Lung (tissue), 12 donors: ENCODE results near the gene CABLES2. TPM values are rescaled to one million over a fixed set of nuclear protein-coding genes. Genes with fewer than 3 reads are reported as not detected.

Source experiments
- ATAC-seq: fragments of 200-7000 bp; cut with Tn5 transposase; one replicate; pipeline ENCODE4 v1.9.1; 2020; ENCODE audit warnings: moderate number of reproducible peaks; ENCODE audit not compliant: insufficient read depth, low FRiP score
- DNase-seq, 3 donors: peaks; one replicate each; pipeline ENCODE4 v3.0.0-alpha.2; 2013 to 2017
- H3K27ac ChIP-seq, 2 donors: one replicate each; pipeline ENCODE4 v1.5.1; 2013; ENCODE audit warnings: mild to moderate bottlenecking in 2 of 2, moderate library complexity in 2 of 2, control low read depth in 1 of 2, inconsistent platforms in 1 of 2, low read depth in 1 of 2, low read length in 1 of 2
- H3K27me3 ChIP-seq, 3 donors: one replicate each; pipeline ENCODE4 v1.5.1; 2013; ENCODE audit warnings: low read length in 2 of 3; ENCODE audit not compliant: control insufficient read depth in 3 of 3, insufficient read depth in 3 of 3
- H3K36me3 ChIP-seq, 4 donors: one replicate each; pipeline ENCODE4 v1.5.1; 2013; ENCODE audit warnings: low read length in 4 of 4, mild to moderate bottlenecking in 1 of 4, moderate library complexity in 1 of 4; ENCODE audit not compliant: control insufficient read depth in 4 of 4, insufficient read depth in 4 of 4
- H3K4me1 ChIP-seq, 5 donors: one replicate each; pipeline ENCODE4 v1.5.1; 2013; ENCODE audit warnings: low read length in 5 of 5, mild to moderate bottlenecking in 2 of 5, moderate library complexity in 1 of 5; ENCODE audit not compliant: control insufficient read depth in 5 of 5, insufficient read depth in 5 of 5
- H3K4me3 ChIP-seq: one replicate; pipeline ENCODE4 v1.5.1; 2013; ENCODE audit warnings: mild to moderate bottlenecking, control low read depth, moderate library complexity
- H3K9ac ChIP-seq, 2 donors: one replicate each; pipeline ENCODE4 v1.5.1; 2013; ENCODE audit warnings: low read length in 2 of 2, control low read depth in 1 of 2; ENCODE audit not compliant: insufficient read depth in 1 of 2
- H3K9me3 ChIP-seq, 4 donors: one replicate each; pipeline ENCODE4 v1.5.1; 2013; ENCODE audit warnings: low read length in 3 of 4, mild to moderate bottlenecking in 1 of 4, moderate library complexity in 1 of 4; ENCODE audit not compliant: control insufficient read depth in 4 of 4, insufficient read depth in 3 of 4
- WGBS, 2 donors: extraction: QIAGEN DNeasy Blood & Tissue Kit; methylation state at CpG; one replicate each; pipeline ENCODE4 v1.1.7; 2013; 5-methylcytosine and 5-hydroxymethylcytosine counted together
- polyA plus RNA-seq, 2 donors: library from polyadenylated mRNA; stranded (reverse); fragments of 200-250 nt; gene quantifications; one replicate each; pipeline ENCODE4 v1.2.1, GENCODE V29; 2013
- total RNA-seq, 2 donors: library from RNA; depleted of rRNA in 1 of 2; stranded (reverse); fragments of >200 nt in 1 of 2; gene quantifications; one replicate each; pipeline ENCODE4 v1.2.1, GENCODE V29; 2014 to 2021
- TF ChIP-seq, protein P1 (sequence below): IDR thresholded peaks from 2 replicates; pipeline ENCODE4 v1.5.1; 2012; ENCODE audit warnings: mild to moderate bottlenecking; ENCODE audit errors: control extremely low read depth, extremely low read depth
- donor health status: control.
- donor health status: control.
- donor health status: Bipolar disorder and iron deficiency.
- donor health status: healthy.
- donor health status: DM: yes; HTN: yes; CAD: no.

CABLES2 gene
- total and polyA plus RNA-seq, 4 donors, result 1.9 to 4.4 (median 3.6) TPM

DNA sequence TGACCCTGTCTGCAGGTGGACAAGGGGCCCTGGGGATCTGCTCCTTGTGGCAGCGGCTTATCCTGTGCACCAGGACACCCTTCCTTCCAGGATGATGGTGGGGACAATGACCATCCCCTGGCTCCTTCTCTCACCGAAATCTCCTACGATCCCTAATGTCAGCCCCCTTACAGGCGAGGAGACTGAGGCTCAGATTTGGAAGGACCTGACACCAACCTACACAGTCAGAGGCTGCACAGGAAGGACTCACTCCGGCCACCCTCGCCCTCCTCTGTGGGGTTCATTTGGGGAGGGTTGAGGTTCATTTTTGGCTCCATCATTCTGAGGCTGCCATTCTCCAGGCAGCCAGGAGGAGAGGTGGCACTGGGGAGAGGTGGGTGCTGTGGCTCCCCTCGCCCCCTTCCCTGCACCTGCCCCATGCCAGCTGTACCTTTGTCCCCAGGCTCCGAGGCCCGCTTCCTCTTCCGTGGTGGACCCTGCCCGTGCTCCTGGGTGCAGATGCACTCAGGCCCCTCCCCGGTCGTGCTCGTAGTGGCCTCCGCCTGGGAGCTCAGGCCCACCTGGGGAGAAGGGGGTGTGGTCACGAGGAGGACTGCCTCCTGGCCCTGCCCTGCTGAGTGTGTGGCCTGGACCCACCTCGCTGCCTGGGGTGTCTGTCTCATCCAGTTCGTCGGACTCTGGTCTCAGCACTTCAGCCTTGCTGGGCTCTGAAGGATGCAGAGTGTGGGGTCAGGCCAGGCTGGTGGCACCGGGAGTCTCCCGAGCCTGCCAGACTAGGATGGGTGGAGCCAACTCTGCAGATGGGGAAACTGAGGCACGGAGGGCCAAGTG is 5.3 kb upstream of the CABLES2 start:
- no peaks in the 10 kb centered on the region for H3K27me3 ChIP-seq
- ATAC-seq (no peak), DNase-seq (no peak)
- no peaks in the 10 kb centered on the region for H3K9me3 ChIP-seq
- H3K9ac ChIP-seq, result no peak overlapping the region
- no peak overlapping the region for H3K4me3 ChIP-seq
- TF ChIP-seq, protein P1, sequence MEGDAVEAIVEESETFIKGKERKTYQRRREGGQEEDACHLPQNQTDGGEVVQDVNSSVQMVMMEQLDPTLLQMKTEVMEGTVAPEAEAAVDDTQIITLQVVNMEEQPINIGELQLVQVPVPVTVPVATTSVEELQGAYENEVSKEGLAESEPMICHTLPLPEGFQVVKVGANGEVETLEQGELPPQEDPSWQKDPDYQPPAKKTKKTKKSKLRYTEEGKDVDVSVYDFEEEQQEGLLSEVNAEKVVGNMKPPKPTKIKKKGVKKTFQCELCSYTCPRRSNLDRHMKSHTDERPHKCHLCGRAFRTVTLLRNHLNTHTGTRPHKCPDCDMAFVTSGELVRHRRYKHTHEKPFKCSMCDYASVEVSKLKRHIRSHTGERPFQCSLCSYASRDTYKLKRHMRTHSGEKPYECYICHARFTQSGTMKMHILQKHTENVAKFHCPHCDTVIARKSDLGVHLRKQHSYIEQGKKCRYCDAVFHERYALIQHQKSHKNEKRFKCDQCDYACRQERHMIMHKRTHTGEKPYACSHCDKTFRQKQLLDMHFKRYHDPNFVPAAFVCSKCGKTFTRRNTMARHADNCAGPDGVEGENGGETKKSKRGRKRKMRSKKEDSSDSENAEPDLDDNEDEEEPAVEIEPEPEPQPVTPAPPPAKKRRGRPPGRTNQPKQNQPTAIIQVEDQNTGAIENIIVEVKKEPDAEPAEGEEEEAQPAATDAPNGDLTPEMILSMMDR, result no peak
- H3K27ac ChIP-seq, result no peak overlapping the region
- WGBS, 2 donors, result 82 to 84% methylated on average over 22 of the region's 22 CpGs
- peaks cover 0 to 25% (median 0%) of the 10 kb centered on the region in 5 donors for H3K4me1 ChIP-seq
- H3K36me3 ChIP-seq, result no peaks in the 10 kb centered on the region

DNA sequence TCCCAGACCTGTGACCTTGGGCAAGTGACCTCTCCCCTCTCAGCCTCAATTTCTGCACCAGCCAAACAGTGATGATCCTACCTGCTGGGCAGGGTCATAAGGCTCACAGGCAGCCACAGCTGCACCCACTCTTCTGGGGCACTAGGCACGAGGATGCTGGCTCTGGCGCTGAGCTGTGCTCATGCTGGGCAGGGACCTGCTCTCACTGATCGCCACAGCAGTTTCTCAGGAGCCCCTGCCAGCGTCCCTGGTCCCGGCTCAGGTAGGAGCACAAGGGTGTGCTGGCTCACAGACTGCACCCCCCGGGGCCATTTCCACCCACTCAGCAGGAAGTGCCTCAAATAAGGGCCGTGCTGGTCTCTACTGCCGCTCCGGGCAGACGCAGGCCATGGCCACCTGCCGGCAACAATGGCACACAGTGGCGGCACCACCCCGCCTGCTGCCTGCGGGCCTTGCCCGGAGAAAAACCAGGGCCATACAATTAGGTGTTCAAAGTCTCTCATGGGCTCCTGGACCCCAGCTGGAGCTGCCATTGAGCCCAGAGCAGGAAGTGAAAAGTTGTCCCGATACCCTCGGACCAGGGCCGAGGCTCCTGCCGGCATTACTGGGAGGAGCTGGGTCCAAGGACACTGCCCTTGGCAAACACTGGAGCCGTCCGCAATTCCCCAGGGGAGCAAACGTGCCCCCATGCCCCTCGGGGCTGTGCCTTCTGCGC is 4.6 kb upstream of the CABLES2 start:
- Histone ChIP-seq H3K4me1 (peaks cover 0 to 27% (median 0%) of the 10 kb centered on the region in 5 donors), H3K4me3 (no peak overlapping the region), H3K27ac (no peak overlapping the region), H3K27me3 (no peaks in the 10 kb centered on the region), H3K36me3 (no peaks in the 10 kb centered on the region), H3K9me3 (no peaks in the 10 kb centered on the region), H3K9ac (no peak overlapping the region)
- TF ChIP-seq, protein P1, result no peak
- ATAC-seq, result no peak
- DNase-seq, result no peak
- WGBS, 2 donors, result 83 to 88% methylated on average over 23 to 24 of the region's 24 CpGs

DNA sequence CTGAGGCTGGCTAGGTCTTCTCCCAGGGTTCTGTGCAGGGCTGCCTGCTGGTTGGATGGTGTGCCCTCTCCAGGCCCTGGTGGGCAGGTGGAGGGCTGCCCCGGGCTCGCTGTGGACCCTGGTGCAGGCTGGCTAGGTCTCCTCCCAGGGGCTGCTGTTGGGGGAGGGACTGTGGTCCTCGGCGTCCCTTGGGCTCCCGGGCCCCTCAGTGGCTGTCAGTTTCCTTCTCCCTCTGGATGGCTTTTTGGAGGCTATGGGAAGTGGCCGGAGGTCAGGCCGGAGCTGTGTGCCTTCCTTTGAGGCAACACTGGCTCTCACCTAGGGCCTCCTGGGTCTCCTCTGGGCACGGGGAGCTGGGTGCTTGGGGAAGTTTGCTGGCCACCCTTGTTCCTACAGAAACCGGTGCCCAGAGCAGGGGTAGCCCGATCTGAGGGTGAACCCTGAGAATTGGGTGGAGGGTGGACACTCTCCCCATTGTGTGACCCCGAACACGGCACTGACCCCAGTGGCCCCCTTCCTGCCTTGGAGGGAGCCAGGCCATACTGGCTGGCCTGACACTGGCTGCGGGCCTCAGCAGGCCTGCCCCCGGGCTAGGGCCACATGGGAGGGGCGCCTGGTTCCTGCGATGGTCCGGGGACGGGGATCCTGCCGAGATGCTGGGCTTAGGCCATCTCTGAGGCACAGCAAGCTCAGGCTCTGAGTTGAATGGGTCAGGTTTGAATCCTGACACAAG is 3.8 kb upstream of the CABLES2 start:
- ATAC-seq, result no peak
- WGBS, 2 donors, result 84 to 87% methylated on average over 18 to 19 of the region's 19 CpGs
- Histone ChIP-seq H3K4me1 (peaks cover 0 to 34% (median 3%) of the 10 kb centered on the region in 5 donors), H3K9ac (no peak overlapping the region), H3K4me3 (no peak overlapping the region), H3K27me3 (no peaks in the 10 kb centered on the region), H3K27ac (no peak overlapping the region), H3K36me3 (no peaks in the 10 kb centered on the region), H3K9me3 (no peaks in the 10 kb centered on the region)
- TF ChIP-seq, protein P1, result no peak
- DNase-seq, result no peak
